ENCODE results near the gene SMURF2. TPM values are rescaled to one million over a fixed set of nuclear protein-coding genes. Genes with fewer than 3 reads are reported as not detected.
"Not testable (repeated sequence)": the region's sequence is repeated elsewhere in the genome, so short reads cannot be mapped to it uniquely, and the experiment has no call there.

SMURF2 gene
- total RNA-seq: 28.7 TPM

DNA sequence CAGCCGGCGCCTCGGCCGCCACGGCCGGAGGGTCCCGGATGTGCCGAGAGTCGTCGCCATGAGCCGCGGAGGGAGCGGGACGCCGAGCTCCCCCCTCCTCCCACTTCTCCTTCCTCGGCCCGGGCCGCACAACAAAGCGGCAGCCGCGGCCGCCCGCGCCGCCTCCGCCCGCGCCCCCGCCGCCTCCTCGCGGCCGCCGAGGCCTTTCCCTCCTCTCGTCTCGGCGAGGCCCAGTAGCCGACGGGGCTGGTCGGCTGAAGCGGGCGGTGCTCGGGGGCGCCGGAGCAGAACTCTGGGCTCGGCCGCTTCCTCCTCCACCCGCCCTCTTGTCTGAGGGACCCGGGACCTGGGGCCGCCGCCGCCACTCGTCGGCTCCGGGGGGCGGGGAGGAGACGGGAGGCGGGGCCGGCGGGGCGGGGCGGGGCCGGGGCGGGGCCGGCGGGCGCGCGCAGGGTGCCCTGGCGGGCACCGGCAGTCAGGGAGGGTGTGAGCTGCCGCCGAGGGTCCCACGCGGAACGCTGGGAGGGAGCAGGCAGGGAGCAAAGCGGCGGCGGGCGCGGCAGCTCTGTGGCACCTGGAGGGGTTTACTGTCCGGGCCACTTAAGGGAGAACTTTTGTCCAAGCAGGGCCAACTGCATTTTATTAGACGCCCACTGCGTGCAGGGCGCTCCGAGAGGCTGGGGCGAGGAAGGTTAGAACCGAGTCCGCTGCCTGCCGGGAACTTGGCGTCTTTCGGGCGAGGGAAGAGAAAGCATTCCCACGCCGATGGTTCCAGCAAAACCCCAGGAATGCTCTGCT, at the start of gene SMURF2:
Gene SMURF2, minus strand, starts transcription at position 332 of the 798 bp plus-strand sequence. CDS start 427 bp downstream, outside the sequence.
- DNase-seq (ENCODE audit: low spot score): peak; percentile 76

DNA sequence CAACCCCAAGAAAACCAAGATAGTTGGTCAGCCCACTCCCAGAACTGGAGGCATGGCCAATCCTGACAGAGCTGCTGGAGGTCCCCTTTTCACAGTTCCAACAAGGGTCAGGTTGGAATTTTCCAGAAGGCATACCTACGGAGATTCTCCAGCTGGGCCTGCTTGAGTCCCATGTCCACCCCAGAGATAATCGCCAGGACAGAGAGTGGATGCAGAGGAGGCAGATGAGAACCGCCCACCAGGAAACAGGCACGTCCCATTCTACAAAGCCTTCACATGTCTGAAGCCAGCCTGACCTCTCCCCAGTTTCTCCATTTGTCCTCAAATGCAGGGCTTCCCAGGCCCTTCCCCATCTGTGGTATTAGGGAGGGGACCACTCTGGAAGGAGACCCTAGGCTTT, 47.4 kb upstream of the SMURF2 start:
- DNase-seq (ENCODE audit: low spot score): no peak

DNA sequence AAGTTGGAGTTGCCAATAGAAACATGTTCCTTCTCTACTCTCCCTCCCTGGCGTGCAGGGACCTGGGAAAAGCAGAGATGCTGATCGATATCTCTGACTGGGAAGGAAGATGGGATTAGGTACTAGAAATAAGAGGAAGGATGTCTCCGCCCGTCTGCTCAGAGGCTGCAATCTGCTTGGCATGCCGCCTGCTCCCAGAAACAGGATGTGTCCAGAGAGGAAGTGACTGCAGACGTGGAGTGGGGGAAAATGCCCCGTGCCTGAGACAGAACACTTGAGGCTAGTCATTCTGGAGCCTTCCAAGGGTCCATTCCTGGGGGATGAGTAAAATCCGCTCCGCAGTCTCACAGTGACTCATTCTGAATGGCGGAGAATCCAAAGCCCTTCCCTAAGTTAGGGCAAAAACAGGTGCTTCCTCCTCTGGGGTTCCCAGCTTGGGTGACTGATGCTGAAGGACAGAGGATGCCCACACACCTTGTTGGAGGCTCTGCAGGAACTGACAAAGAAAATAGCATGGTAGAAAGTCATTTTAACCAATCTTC, 45.0 kb upstream of the SMURF2 start:
- DNase-seq (ENCODE audit: low spot score): peak; percentile 82

DNA sequence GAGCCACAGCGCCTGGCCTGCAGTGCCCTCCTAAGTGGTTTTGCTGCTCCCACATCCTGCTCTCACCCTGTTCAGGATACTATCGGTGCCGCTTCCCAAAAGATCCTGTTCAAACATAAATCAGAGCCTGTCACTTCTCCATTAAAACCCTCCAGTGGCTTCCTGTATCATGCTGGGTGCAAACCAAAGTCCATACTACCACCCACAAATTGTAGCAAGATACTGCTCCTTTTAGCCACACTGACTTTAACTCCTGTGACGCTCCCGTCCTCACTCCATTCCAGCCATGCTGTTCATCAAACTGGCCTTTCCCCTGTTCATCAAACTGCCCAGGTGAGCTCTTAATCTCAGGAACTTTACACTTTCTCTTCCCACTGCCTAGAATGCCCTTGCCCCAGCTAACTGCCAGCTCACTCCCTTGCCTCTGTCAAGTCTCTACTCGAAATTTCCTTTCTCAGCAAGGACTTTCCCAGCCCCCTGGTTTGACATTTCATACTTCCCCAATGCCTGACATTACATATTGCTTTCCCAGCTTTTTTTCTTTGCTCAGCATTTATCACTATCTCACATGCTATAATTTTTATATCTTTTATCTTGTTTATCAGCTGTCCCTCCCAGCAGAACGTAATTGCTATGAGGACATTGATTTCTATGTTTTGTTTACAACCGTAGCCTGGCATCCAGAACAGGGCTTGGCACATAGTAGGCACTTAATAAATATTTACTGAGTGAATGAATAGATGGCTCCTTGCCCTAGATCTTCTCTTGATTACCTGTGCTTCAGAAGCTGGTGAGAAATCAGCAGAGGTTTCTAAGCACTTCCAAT, 44.3 kb upstream of the SMURF2 start:
- no peak for DNase-seq (ENCODE audit: low spot score)

DNA sequence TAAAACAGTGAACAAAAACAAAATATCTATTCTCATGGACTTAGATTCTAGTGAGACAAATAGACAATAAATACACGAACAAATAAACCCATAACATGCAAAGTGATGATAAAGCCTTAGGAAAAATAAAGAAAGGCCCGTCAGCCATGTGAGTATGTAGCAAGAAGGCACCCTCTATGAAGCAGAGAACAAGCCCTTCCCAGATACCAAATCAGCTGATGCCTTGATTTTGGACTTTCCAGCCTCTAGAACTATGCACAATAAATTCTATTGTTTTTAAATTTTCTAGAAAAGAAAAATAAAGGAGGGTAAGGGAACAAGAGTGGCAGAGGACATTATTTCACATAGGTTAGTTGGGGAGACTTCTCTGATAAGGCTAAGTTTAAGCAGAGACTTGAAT, 40.7 kb upstream of the SMURF2 start:
- no peak for DNase-seq (ENCODE audit: low spot score)

DNA sequence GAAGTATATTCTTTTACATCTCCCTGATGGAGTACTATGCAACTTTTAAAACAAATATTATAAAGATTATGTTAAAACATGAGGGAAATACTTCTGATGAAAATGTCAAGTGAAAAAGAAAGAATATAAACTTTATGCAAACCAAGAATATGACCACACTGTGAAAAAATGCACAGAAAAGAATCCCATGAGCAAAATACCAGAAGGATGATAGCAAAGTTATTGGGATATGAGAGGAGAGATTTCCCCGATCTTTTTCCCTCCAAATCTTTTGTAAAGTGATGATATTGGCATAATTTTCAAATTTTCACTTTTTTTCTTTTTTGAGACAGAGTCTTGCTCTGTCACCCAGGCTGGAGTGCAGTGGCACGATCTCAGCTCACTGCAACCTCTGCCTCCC, 36.6 kb upstream of the SMURF2 start:
- no peak for DNase-seq (ENCODE audit: low spot score)

DNA sequence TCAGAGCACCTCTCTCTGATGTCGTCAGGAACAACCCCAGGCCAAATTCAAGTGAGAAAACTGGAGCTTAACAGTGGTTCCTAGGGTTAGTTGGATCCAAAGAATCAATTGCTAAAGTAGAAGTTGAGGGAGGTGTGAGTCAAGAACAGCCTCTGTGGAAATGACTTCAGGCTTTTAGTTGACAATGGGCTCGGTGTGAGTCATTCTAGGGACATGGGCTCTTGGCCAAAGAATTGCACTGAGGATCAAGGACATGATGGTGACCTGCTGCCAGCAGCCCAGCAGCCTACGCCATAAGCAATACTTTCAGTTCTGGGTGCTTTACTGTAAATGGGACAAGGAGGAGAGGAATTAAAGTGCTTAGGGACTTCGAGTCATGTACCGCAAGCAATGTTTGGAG, 32.1 kb upstream of the SMURF2 start:
- DNase-seq (ENCODE audit: low spot score): peak; percentile 69

DNA sequence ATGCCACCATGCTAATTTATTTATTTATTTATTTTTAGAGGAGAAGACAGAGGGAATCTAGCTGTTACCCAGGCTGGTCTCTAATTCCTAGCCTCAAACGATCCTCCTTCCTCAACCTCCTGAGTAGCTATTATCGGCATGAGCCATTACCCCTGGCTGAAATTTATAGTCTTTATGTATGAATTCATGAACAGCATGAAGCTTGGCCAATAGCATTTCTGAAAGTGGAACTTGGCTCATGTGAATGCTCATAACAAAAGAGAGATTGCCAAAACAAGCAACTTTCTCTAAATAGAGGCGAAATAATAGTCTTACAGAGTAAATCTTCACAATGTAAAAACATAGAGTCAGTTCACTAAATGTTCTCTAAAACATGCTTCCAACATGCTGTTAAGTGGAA, 30.1 kb upstream of the SMURF2 start:
- DNase-seq (ENCODE audit: low spot score): no peak

DNA sequence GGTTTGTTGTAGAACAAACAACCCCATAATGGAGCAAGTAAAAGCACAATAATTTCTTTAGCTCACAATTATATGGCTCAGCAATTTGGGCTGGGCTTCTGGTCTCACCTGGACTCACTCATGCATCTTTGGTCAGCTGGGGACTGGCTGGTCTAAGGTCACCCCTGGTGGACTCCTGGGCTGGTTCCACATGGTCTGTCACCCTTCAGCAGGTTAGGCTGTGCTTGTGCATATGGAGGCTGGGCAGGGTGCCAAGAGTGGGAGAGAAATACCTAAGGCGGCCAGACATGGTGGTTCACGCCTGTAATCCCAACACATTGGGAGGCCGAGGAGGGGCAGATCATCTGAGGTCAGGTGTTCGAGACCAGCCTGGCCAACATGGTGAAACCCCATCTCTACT, 27.0 kb upstream of the SMURF2 start:
- no peak for DNase-seq (ENCODE audit: low spot score)

DNA sequence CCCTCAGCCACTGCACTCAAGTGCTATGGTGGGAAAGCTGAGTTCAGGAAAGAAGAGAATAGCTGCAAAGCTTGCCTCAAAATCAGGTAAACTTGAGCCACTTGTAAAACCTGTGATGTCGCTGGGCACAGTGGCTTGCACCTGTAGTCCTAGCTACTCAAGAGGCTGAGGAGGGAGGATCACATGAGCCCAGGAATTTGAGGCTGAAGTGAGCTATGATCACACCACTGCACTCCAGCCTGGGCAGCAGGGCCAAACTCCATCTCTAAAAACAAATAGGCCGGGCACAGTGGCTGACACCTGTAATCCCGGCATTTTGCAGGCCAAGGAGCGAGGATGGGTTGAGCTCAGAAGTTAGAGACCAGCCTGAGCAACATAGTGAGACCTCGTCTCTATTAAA, 26.4 kb upstream of the SMURF2 start:
- no peak for DNase-seq (ENCODE audit: low spot score)

DNA sequence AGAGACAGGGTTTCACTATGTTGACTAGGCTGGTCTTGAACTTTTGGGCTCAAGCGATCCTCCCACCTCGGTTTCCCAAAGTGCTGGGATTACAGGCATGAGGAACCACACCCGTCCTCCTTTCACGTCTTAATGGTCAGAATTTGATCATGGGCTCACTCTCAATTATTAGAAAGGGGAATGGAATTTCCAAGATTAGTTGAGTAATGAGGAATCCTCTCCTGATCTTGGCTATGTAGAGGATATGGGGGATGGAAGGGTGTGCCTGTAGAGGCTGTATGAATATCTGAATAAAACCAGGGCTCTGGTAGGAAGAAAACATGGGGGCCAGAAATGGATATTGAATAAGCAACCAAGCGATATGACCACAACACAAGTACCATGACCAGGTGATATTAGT, 25.9 kb upstream of the SMURF2 start:
- no peak for DNase-seq (ENCODE audit: low spot score)

DNA sequence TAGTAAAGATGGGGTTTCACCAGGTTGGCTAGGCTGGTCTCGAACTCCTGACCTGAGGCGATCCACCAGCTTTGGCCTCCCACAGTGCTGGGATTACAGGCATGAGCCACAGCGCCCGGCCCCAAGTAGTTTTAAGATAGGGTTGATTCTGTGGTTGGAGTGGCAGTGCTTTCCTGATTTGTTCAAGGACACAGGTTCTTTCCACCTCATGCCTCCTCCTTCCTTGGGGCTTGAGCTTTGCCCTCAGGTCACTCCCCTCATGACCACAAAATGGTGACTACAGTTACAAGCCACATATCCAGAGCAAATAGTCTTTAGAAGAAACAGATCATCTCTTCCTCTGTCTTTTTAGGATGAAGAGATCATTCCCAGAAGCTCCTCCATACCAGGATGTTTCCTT, 25.3 kb upstream of the SMURF2 start:
- no peak for DNase-seq (ENCODE audit: low spot score)

DNA sequence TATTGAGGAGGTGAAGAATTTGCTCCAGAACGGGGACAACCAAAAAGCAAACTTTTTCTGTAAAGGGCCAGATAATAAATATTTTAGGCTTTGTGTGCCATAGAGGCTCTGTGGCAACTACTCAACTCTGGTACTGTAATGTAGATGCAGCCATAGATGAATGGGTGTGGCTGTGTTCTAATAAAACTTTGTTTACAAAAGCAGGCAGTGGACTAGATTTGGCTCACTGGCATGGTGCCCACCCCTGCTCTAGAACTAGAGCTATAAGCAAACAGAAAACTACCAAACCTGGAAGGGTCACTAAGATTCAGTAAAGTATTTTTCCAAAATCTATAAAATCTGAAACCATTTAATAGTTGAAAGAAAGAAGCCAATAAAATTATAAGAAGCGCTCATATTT, 24.6 kb upstream of the SMURF2 start:
- no peak for DNase-seq (ENCODE audit: low spot score)

DNA sequence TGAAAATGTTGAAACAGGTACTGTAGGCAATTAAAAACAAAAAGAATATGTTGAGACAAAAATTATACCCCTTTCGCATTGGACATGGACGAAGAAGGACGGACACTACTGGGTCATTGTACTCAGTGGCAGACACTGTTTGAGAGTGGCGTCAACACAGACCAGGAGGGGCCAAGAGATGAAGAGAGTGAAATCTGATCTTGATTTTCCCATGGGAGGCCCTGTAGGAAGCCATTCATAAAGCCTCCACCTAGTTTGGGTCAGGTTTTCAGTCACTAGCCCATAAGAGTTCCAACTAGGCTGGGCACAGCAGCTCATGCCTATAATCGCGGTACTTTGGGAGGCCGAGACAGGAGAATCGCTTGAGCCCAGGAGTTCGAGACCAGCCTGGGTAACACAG, 23.6 kb upstream of the SMURF2 start:
- DNase-seq (ENCODE audit: low spot score): no peak

DNA sequence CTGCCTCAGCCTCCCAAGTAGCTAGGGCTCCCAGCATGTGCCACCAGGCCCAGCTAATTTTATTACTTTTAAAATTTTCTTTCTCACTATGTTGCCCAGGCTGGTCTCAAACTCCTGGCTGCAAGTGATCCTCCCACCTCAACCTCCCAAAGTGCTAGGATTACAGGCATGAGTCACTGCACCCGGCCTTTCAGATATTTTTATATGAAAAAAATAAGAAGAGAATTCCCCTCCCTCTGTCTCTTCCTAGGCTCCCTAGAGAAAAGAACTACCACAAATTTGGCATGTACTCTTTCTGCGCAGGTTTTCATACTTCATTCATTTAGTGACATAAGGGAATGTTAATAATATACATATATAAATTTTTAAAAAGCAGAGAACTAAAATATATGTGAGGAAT, 21.7 kb upstream of the SMURF2 start:
- DNase-seq (ENCODE audit: low spot score): no peak

DNA sequence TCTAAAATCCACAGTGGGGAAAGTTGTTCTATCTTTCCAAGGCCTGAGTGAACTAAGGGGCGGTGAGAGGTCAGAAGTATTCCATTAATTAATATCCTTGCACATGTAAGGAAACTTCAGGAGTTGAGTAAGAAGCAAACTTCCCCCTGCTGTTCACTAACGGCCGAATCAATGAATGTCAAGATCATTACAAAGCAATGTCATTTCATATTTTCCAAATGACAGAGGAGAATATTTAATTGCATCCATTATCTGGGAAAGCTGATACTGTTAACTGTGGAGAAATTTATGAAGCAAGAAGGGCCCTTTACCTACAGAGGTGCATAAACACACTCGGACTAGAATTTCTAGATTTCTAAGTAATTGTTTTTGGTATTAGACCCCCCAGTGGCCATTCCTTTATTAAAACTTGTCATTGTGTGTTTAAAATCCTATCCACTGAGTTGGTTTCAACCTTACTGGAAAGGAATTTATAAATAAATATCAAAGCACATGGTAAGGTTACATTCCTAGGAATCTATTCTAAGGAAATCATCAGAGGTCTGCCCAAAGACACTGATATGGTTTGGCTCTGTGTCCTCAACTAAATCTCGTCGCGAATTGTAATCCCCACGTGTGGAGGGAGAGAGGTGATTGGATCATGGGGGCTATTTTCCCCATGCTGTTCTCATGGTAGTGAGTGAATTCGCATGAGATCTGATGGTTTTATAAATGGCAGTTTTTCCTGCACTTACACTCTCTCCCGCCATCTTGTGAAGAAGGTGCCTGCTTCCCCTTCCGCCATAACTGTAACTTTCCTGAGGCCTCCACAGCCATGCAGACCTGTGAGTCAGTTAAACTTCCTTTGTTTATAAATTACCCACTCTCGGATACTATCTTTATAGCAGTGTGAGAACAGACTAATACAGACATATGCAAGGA, 20.4 kb upstream of the SMURF2 start:
- DNase-seq (ENCODE audit: low spot score): no peak

DNA sequence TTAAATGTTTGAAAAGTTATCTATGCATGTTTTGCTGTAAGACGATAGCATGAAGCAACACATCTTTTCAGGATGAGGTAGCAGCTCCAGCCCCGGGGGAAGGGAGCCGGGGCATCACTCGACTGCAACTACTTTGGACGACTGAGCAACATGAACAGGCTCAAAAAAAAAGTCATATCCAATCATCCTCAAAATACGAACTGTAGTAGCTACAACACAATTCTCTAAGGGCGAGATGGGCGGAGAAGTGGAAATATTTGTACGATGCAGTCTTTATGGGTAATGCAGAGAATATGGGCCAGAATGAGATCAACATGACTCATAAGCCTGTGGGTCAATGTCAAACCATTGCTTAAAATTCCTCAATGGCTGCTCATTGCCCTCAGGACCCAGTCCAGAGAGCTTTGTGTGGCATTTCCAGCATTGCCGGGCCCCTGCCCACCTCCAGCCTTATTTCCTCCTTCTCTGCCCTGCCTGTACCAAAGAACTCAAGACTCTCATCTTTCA, 17.7 kb upstream of the SMURF2 start:
- no peak for DNase-seq (ENCODE audit: low spot score)

DNA sequence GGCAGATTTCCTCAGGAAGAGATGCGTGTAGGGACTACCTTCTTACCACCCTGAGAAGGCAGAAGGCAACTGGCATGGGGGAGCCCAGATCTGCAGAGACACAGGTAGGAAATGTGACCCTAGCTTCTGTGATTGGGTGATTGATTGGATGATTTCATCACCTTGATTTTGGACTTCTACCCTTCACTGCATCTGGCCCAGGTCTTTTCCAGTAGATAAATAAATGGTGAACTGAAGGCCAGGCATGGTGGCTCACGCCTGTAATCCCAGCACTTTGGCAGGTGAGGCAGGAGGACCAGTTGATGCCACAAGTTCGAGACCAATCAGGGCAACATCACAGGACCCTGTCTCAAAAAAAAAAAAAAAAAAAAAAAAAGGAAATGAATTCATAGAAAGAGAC, 14.7 kb upstream of the SMURF2 start:
- no peak for DNase-seq (ENCODE audit: low spot score)

DNA sequence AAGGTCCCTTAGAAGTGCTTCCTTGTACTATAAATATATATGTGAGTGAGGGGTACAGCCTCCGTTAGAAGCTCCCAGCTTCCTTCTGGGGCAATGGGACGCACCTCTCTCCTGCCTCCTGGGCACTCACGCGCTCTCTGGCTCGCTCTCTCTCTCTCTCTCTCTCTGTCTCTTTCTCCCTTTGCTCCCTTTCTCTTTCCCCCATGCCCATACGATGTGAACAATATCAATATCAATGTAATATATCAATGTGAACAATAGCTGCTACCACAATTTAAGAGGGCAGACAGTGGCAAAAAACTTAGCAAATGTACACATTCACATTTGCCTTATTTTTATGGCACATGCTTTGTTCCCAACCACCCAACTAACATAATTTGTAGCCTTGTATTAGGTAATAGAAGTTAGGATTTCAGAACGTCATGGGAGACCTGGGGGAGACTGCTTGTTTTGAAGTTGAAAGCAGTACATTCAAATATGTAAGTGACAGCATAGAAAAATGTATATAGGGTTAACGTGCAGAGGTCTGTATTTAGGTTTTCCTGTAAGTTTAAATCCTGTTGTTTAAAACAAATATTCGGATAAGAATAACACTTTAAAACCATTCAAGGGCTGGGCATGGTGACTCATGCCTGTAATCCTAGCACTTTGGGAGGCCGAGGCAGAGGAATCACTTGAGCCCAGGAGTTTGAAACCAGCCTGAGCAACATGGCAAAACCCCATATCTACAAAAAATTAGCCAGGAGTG, 8.9 kb upstream of the SMURF2 start:
- not testable (repeated sequence) for DNase-seq (ENCODE audit: low spot score)

DNA sequence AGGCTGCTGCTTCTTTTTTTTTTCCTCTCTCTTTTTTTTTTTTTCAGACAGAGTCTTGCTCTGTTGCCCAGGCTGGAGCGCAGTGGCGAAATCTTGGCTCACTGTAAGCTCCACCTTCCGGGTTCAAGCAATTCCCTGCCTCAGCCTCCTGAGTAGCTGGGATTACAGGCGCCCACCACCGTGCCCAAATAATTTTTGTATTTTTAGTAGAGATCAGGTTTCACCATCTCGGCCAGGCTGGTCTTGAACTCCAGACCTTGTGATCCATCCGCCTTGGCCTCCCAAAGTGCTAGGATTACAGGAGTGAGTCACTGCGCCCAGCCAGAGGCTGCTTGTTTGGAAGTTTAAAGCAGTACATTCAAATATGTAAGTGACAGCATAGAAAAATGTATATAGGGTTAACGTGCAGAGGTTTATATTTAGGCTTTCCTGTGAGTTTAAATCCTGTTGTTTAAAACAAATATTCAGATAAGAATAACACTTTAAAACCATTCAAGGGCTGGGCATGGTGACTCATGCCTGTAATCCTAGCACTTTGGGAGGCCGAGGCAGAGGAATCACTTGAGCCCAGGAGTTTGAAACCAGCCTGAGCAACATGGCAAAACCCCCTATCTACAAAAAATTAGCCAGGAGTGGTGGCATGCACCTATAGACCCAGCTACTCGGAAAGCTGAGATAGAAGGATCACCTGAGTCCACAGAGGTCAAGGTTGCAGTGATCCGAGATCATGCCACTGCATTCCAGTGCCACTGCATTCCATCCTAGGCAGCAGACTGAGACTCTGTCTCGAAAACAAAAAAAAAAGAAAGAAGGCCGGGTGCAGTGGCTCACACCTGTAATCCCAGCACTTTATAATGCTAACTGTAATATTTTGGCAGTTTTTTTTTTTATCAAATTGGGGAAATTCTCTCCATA, 6.0 kb upstream of the SMURF2 start:
- DNase-seq (ENCODE audit: low spot score): not testable (repeated sequence)
